Superior temporal gyrus (tissue), 1 donor: ENCODE measurements around the gene LLCFC1.
"Not testable (repeated sequence)": the region's sequence is repeated elsewhere in the genome, so short reads cannot be mapped to it uniquely, and the experiment has no call there.

Source experiments
- DNase-seq: peaks from one replicate; pipeline ENCODE4 v3.0.0-alpha.2; 2016; ENCODE audit errors: extremely low spot score

LLCFC1 gene

DNA sequence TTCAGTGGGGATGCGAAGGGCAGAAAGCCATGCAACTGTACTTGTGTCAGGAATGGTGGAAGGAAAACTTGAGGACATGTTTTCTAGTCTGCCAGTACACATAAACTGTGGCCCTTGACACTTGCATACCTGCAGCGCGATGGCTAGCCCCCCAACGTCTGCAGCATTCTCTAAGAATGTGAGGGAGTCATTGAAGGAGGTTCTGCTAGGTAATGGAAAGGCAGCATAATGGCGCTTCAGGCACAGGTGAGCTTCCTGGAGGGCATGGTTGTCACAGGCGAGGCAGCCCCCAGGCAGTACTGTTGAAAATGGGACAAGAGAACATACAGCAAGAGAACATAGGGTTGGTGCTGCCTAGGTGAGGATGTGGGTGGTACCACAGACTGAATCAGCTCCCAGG lies 3.5 kb downstream of the LLCFC1 start:
- no peak for DNase-seq

DNA sequence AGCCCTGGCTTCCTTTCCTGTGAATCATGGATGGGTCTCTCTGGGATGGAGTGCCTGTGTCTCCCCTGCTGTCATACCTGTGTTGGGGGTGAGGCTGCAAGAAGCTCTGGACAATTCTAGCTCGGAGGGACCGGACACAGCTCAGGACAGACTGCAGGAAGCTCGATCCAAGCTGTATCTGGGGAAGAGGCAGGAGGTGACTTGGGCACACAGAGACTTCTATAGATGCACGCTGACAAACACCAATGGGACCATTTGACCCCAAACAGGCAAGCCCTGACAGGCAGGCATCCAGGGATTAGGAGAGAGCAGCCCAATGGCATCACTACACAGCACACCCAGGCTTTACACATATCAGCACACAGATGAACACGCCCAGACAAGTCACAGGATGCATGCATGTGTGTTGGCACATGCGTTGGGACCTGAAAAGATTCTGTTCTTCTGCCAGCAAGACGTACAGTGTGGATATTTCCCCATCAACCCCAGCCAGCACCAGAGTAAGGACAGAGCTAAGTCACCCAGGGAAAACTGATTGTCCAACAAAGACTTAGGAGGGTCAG lies 4.5 kb downstream of the LLCFC1 start:
- no peak for DNase-seq

DNA sequence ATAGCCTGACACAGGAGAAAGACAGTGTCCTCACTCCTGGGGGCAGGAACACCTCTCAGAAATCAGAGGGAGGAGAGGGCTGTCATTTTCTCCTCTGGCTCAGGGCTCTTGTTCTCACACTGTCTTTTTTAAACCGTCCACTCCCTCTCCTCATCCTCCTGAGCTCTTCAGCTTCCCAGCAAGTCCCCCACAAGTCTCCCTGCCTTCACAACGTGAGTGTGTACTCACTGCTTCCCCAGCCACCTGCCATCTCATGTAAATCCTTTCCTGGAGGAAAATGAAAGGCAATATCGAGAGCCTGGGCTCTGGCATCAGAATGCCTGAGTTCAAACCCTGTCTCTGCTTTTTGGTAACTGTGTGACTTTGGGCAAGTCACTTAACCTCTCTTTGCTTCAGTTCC lies 5.7 kb downstream of the LLCFC1 start:
- DNase-seq, result no peak

DNA sequence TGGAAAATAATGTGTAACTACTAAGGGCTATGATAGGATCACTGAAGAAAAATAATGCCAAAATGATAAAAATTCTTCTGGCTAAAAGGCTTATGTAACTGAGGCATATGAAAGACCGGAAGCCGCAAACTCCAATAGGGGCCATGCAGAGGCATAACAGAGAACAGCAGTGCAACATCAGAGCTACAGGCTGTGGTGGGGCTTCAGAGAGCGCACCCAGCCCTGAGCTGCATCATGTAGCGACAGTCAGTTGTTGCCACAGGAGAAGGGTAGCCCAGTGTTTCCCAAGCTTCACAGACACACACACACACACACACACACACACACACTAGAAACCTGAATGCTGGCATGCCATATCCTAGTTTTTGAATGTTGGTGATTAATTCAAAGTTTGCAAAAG lies 9.3 kb downstream of the LLCFC1 start:
- DNase-seq, result no peak

DNA sequence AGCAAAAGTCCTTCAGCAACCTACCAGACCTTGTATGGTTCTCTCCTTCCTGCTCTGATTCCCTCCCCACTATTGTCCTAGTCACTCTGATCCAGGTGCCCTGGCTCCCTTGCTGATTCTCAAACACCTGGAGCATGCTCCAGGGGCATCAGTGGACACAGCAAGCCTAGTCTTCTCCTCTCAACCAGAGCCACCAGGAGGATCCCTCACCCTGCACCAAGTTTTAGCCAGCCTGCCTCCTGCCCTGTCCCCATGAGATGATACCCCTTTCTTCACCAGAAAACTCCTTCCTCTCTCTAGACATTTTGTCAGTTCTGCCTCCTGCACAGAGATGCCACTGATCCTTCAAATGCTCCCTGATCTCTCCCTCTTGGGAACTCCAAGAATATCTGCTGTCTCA lies 11.0 kb downstream of the LLCFC1 start:
- no peak for DNase-seq

DNA sequence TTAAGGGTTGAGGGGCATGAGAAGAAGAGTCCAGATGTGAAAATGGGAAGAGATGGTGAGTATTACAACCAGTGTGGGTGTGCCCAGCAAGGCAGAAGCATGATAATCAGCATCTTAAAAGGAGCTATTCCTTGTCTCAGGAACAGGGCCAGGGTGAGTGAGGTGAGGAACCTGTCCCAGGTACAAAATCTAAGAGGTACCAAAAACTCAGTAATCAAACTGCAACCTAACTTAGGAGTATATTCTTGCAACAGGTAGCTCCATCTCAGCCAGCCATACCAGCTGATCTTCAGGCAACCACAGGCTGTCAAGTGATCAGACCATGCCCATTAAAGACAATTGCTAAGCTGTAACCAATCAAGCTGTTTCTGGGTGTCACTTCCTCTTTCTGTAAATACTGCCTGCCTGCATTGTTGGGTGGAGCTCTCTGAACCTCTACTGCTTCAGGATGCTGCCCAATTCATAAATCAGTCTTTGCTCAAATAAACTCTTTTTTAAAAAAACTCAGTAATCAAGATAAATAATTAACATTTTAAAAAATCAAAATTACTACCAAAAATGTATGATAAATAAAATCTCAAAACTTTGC lies 15.5 kb downstream of the LLCFC1 start:
- DNase-seq, result no peak

DNA sequence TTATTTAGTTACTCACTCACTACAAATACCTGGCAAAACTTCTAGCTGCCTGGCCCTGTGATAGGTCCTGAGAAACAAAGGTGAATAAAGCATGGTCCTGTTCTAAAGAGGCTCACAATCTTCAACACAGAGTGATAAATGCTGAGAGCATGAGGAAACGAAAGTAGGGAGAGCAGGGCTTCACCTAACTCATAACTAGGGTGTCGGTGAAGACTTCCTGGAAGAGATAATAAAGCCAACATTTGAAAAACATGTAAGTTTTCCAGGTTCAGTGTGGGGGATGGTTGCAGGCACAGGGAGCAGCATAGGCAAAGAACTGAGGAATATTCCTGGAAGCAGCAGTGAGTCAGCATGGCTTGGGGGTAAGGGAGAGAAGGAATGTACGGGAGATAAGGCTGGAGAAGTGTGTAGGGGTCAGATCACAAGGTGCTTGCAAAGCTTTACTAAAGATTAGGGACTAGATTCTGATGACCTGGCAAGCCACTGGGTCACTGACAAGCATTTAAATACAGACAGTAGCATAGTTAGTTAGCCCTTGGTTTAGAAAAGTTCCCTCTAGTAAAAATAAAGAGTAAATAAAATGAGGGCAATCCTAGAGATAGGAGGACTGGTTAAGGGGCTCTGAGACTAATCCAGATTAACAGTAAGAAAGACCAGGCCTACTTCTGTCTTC lies 17.8 kb downstream of the LLCFC1 start:
- no peak for DNase-seq

DNA sequence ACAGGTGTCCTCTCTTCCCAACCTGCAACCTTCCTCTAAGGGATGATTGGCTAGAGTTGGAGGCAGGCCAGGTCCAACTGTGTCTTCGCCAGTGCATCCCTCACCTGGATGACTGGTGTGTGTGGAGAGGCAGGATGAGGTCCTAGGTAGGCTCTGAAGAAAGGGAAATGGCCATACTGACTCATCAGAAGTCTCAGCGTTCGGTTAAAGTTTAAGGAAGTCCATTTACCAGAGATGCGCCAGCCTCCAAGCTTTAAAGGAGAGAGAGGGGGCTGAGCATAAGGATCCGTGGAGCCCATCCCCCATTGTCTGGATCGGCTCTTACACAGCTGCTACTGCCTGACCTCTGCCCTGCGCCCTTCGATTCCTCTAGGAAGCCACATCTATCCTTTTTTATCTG lies 18.4 kb downstream of the LLCFC1 start:
- no peak for DNase-seq

DNA sequence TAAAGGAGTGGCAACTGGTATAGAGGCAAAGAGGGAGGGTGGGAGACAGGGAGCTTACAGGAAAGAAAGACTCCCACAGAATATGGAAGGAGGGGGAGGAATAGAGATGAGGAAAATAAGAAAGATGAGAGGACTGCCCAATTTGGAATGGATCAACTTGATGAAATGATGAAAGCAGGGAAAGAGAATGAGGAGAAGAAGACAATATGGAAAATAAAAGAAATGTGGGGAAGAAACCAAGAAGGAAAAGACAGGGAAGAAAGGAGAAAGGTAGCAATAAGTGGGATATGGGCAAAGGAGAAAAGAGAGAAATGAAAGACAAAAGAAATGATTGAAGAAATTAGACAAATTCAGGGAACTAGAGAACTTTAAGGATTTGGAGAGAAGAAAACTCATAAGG lies 19.9 kb downstream of the LLCFC1 start:
- DNase-seq, result no peak

DNA sequence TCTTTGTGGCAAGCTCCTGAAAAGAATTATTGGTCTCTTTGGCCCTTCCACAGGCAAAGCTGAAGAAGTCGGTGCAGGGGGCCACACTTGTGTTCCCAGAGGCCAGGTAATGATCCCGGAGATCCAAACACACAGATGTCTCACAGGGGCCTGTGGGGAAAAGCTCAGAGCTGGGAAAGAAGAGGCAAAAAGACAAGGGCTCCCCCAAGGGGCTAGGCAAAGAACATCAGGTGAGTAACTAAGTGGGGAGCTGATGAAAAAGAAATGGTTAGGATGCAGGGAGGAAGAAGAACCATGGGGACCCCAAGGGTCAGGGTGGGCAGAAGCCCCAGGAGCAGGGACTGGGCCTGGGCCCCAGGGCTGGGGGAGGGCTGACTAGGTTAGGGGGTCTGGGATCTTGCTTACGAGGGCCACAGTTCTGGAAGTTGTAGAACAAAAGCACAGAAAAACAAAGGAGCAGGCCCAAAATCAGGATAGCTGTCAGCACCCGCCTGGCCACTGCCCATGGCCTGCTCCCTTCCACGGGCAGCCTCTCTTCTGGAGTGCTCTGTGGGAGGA lies 21.8 kb downstream of the LLCFC1 start:
- DNase-seq, result no peak

DNA sequence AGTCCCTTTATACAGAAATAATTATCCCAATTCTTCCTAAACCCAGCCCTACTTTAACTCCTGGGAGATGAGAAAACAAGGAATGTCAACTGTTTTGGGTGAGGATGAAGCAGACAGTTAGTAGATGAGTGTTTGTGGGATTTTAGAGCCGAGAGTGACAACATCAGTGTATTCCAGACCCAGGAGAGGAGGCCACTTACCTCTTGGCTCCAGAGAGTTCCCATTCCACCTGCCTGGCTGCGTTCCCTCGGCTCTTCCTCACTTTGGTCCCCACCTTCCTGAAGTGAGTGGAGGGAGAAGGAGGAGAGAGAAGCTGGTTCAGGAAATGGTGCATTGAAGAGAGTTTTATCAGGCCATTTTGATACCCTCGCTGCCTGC lies 22.3 kb downstream of the LLCFC1 start:
- DNase-seq, result no peak

DNA sequence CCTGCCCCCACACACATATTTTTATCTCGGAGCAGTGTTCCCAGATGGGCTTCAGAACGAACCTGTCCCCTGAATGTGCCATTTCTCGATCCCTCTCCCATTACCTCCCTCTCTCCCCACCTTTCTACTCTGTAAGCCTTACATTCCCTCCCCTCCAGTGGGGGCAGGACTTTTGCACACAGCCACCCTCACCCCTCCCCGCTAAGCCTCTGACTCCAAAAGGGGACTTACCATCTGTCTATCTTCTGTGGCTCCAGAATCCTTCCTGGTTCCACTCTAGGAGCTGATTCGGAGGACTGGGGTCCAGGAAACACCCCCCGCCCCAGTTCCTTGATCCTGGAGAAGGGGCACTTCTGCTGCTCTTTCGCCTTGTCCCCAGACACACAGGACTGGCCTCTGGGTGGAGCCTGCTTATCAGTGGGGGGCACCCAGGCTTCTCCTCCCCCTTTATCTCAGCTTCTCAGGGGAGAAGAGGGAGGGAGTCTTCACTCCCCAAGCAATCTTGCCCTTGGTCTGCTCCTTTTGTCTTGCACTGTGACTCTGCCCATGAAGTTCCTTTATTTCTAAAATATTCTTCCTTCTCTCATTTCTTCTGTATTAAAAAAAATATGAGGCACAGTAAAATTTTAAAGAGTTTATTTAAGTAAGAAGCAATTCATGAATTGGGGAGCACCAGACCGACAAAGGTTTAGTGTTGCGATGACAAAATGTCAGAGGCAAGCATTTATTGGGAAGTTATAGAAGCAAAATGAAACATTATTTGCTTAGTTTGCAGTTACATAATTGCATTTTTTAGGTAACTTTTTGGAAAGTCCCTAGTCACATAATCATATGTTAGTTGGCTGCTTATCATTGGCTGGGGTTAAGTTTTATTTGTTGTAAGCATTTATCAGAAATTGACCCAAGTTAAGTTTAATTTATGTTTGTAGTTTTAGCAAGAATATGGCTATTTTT lies 23.0 kb downstream of the LLCFC1 start, which contains the start of gene KEL:
KEL (minus strand) TSS at position 391 of the 954 bp plus-strand sequence; CDS start at position 234, 157 bp downstream.
- no peak for DNase-seq

DNA sequence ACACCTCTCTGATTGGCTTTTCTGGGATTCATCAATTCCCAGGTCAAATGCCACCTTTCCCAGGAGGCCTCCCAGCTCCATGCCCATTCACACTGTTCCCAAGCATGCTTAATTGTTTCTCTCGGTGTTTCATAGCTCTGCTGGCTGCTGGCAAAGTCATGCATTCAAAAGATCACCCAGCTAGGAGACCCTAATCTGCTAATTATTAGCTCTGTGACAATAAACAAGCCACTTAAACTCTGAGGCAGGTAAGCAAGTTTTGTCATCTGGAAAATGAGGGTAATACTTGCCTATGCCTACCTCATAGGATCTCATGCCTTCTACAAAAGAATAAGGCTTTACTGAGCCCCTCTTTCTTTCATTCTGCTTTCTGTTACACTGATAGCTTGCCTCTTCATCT lies 23.7 kb downstream of the LLCFC1 start:
- no peak for DNase-seq

DNA sequence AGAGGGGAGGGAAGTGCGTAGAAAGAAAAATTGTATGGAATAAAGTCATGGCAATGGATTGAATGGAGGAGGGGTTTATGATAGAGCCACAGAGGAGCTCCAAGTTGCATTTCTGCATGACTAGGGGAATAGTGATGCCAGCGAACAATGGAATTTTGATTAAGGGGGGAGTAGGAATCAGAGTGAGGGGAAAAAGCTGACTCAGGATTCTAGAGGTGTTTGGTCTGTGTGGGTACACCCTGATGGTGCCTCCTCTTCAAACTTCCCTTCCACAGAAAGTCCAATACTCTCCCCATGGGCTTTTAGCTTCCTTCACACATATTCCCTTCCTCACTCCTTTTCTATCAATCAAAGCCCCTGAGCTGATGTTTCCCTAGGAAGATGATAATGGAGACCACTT lies 24.7 kb downstream of the LLCFC1 start:
- DNase-seq, result no peak

DNA sequence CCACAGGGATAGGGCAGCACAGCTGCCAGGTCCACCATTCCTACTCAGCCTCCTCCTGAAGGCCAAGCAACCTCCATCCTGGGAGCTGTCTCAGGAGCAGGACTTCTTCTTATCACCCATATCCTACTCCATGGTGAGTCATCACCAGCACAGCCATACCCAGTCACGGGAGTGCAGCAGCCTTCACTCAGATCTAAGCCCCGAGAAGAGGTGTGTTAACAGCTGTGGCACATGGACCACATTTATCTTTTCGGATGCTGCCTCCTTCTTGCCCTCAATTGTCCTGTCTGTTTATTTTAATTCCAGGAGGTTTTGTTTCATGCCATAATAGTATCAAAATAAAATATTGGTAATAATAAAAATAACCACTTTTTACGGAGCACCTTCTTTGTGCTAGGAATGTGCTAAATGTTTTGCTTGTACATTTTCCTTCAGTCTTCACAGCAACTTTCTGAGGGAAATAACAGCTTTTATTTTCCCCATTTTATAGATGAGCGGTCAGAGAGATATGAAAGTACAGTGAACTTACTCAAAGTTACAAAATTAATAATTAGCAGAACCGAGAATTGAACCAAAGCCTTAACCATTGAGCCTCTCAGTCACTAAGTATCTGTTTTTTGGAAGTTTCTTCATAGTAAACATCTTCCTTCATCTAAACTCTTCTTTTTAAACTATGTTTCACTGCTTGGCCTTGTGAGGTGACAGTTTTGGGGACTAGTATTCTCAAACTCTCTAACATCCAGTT lies 25.4 kb downstream of the LLCFC1 start:
- DNase-seq, result no peak

DNA sequence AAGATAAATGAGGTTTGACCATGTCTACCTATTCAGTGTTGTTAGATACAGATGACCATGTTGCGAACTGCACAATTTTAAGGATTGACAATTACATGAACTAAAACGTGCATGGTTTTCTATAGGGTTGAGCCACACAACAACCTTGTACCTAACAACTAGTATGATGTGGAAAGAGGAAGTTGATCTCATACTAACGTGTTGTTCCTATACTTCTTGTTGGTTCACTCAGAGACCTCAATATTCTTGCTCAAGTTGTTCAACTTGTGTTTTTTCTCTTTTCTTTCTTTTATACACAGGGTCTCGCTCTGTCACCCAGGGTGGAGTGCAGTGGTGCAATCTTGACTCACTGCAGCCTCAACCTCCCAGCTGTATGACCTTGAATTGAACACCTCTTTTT lies 28.9 kb downstream of the LLCFC1 start:
- no peak for DNase-seq

DNA sequence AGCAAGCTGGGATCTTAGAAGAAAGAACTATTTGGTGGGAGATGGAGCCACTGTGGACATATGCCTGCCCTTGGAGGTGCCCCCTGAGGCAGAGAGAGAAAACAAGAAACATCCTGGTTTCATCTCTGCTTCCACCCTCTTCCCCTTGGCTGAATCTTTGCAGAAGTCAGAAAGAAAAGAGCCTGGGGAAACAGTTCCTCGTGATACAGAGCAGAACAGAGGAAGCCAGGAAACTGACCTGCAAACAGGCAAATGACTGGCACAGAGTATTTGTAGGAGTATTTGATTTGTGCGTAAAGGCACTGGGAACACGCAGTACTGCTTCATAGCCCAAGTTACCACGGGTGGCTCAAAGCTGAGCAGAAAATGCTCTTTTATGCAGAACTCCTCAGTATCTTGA lies 29.9 kb downstream of the LLCFC1 start:
- no peak for DNase-seq

DNA sequence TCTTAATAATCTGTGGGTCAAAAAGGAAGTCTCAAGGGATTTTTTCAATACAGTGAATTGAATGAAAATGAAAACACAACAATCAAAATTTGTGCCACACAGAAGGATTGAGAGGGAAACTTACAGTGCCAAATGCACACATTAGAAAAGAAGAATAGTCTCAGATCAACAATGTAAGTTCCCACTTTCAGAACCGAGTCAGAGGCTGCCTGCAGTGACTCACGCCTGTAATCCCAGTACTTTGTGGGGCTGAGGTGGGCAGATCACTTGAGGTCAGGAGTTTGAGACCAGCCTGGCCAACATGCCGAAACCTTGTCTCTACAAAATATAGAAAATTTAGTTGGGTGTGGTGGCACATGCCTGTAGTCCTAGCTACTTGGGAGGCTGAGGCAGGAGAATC lies 35.3 kb downstream of the LLCFC1 start:
- no peak for DNase-seq

DNA sequence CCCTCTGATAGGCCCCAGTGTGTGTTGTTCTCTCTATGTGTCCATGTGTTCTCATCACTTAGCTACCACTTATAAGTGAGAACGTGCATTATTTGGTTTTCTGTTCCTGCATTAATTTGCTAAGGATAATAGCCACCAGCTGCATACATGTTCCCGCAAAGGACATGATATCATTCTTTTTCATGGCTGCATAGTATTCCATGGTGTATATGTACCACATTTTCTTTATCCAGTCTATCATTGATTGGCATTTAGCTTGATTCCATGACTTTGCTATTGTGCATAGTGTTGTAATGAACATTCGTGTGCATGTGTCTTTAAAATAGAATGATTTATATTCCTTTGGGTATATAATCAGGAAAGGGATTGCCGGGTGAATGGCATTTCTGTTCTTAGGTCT lies 39.1 kb downstream of the LLCFC1 start:
- not testable (repeated sequence) for DNase-seq

DNA sequence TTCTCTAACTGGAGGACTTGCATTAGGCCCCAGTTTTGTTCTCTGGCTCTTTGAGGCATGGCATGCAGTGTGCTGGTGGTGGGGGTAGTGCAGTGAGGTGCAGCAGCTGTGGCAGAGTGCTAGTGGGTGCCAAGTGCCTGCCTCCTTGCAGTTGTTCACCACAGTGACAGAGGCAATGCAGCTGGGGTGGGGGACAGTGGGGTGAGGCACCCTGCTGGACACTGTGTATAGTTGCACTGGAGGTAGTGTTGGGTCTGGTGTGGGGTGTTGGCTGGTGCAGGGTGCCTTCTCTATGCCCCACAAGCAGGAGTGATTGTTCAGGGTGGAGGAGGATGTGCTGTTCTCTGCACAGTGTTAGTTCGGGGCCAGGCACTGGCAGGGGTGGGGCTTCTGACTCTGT lies 44.5 kb downstream of the LLCFC1 start:
- DNase-seq, result no peak

DNA sequence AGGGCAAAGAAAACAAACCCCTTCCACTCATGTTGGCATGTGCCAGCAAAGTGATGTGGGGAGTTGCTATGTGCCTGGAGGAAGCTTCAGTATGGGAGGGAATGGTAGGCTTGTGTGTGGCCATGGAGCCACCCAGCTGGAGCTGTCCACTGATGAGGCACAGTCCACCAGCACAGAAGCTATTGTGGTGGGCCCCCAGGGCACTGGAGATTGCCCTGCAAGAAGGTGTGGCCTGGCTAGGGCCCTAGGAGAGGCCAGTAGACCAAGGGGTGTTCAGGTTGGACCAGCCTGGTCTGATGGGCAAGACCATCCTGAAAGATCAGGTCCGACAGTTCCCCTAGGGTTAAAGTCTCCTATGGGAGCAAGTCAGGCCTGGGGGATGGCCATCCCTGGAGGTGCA lies 45.0 kb downstream of the LLCFC1 start:
- DNase-seq, result no peak
